ENCODE results near the gene MTFR1L.
"Not testable (repeated sequence)": the region's sequence is repeated elsewhere in the genome, so short reads cannot be mapped to it uniquely, and the experiment has no call there.

Gene MTFR1L

DNA sequence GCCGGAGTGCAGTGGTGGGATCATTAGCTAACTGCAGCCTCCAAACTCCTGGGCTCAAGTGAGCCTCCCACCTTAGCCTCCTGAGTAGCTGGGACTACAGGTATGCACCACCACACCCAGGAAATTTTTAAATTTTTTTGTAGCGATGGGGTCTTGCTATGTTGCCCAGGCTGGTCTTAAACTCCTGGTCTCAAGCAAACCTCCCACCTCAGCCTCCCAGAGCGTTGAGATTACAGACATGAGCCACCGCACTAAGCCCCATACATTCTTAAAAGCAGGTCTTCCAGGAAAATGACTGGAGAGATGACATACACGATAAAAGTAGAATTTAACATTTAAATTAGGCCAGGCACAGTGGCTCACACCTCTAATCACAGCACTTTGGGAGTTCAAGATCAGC is 13.4 kb downstream of the MTFR1L start:
- no peak for DNase-seq (ENCODE audit: low read depth, low spot score)
- ChIA-PET POLR2A (no interaction called here), CTCF (interaction anchor here (1.3 to 2.7 kb wide), 2 partner anchors 11 kb away, joined by 3 to 17 read pairs; no protein-coding TSS in a partner anchor)
- TF ChIP-seq, protein P1, sequence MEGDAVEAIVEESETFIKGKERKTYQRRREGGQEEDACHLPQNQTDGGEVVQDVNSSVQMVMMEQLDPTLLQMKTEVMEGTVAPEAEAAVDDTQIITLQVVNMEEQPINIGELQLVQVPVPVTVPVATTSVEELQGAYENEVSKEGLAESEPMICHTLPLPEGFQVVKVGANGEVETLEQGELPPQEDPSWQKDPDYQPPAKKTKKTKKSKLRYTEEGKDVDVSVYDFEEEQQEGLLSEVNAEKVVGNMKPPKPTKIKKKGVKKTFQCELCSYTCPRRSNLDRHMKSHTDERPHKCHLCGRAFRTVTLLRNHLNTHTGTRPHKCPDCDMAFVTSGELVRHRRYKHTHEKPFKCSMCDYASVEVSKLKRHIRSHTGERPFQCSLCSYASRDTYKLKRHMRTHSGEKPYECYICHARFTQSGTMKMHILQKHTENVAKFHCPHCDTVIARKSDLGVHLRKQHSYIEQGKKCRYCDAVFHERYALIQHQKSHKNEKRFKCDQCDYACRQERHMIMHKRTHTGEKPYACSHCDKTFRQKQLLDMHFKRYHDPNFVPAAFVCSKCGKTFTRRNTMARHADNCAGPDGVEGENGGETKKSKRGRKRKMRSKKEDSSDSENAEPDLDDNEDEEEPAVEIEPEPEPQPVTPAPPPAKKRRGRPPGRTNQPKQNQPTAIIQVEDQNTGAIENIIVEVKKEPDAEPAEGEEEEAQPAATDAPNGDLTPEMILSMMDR (IDR thresholded peaks at IDR 0.05; ENCODE audit: insufficient read depth, low read length, missing control alignments), result no peak
- H3K4me3 ChIP-seq (ENCODE audit: low read depth, low read length), result no peak overlapping the region

DNA sequence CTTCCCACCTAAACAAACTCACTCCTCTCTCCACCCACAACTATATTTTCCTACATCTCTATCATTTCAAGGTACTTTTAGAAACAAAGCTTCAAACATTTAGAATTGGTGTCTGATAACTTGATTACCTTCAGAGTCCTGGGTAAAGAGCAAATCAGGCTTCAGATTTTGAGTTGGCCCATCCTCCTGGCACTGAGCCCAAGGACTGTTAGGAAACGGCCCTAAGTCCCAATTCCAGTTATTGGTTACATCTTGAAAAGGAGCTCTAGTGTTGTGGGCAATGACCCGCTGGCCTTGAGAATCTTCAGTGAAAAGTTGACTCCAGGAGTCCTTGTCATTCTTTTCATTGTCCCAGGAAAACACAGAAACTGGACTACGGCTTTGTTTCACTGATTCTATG is 15.1 kb downstream of the MTFR1L start:
- ChIA-PET POLR2A (no interaction called here), CTCF (interaction anchor here (1.1 to 1.3 kb wide), 2 partner anchors 61 to 170 kb away, joined by 3 read pairs; no protein-coding TSS in a partner anchor)
- TF ChIP-seq, protein P1 (IDR thresholded peaks at IDR 0.05; ENCODE audit: insufficient read depth, low read length, missing control alignments), result no peak
- no peak overlapping the region for H3K4me3 ChIP-seq (ENCODE audit: low read depth, low read length)
- no peak for DNase-seq (ENCODE audit: low read depth, low spot score)

DNA sequence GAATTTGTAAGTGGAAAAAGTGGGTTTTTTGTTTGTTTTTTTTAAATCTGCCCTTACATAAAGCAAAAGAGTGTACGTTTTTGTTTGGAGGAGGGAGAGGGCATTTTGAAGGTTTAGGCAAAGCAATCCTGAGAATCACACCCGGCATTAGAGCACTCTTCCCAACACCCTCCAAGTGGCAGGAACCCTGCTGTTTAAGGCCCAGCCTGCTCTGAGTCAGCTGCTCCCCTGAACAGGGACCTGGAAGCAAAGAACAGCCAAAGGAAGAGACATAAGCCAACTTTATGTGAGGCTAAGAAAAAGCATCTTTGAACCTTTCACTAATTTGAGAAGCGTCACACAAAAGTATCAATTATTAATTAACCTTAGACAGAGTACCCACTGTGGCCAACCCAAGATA is 16.9 kb downstream of the MTFR1L start:
- no peak for DNase-seq (ENCODE audit: low read depth, low spot score)
- TF ChIP-seq, protein P1 (IDR thresholded peaks at IDR 0.05; ENCODE audit: insufficient read depth, low read length, missing control alignments), result no peak
- ChIA-PET POLR2A (no interaction called here), CTCF (interaction anchor here (1.0 to 1.5 kb wide), 9 partner anchors 8 to 308 kb away, joined by 3 to 7 read pairs (median 3); no protein-coding TSS in a partner anchor)
- no peak overlapping the region for H3K4me3 ChIP-seq (ENCODE audit: low read depth, low read length)

DNA sequence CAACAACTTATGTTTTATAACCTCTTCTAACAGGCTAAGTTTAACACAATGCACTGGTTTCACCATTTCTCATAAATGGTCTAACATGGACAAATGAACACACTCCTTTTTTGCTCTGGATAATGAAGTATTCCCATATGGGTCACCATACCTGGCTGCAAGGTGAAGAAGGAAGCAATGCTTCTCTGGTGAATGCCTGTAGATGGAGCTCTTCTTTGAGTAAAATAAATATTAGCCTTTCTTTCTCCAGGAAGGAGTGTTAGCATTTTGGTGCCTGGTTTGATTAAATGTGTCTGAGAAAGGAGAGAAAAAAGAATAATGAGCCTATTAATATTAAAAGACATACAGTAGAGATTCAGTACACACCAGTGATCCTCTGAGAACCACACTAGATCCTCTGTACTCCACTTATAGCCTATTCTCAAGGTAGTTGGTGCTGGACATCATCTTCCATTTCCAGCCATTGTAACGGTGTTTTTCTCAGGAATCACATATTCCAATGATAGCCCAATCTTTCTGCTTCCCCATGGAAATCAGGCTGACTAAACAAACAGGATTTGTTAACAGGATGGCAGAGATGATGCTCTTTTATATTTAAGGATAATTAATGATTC is 17.6 kb downstream of the MTFR1L start:
- POLR2A ChIA-PET, result interaction anchor here (0.6 kb wide), 1 partner anchor 443 kb away, joined by 3 read pairs; no protein-coding TSS in a partner anchor
- H3K4me3 ChIP-seq (ENCODE audit: low read depth, low read length), result no peak overlapping the region
- CTCF ChIA-PET, result interaction anchor here (1.0 to 1.5 kb wide), 9 partner anchors 8 to 307 kb away, joined by 3 to 7 read pairs (median 3); no protein-coding TSS in a partner anchor
- no peak for DNase-seq (ENCODE audit: low read depth, low spot score)
- TF ChIP-seq, protein P1 (IDR thresholded peaks at IDR 0.05; ENCODE audit: insufficient read depth, low read length, missing control alignments), result peak; percentile 27

DNA sequence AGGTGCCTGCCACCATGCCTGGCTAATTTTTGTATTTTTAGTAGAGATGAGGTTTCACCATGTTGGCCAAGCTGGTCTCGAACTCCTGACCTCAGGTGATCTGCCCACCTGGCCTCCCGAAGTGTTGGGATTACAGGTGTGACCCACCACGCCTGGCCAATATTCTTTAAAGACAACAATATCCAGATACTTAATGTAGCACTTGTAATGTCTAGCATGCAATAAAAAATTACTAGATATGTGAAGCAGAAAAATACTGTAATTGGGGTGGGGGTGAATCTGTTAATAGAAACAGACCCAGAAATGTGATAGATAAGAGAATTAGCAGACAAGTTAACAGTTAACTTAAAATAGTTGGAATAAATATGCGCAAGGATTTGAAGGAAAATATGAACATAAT is 20.1 kb downstream of the MTFR1L start:
- CTCF ChIA-PET, result interaction anchor here (0.7 to 1.9 kb wide), 6 partner anchors 9 to 158 kb away, joined by 3 to 4 read pairs (median 4); partner anchors contain the start of genes PAFAH2 and PAQR7
- POLR2A ChIA-PET; DNase-seq (ENCODE audit: low read depth, low spot score); H3K4me3 ChIP-seq (ENCODE audit: low read depth, low read length): not testable (repeated sequence)

DNA sequence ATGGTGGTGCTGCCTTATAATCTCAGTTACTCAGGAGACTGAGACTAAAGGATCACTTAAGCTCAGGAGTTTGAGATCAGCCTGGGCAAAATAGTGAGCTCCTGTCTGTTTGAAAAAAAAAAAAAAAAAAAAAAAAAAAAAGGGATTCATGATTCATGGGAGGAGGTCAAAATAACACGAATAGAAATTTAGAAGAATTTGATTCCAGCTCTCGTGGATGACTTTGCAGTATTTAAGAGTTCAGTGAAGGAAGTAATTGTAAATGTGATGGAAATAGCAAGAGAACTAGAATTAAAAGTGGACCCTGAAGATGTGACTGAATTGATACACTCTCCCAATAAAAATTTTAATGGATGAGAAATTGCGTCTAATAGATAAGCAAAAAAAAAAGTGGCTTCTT is 23.7 kb downstream of the MTFR1L start:
- ChIA-PET CTCF (interaction anchor here (1.3 kb wide), 1 partner anchor 10 kb away, joined by 3 read pairs; no protein-coding TSS in a partner anchor), POLR2A (no interaction called here)

More for the DNA sequence above, 23.7 kb downstream of the MTFR1L start:
- DNase-seq (ENCODE audit: low read depth, low spot score), result no peak
- no peak overlapping the region for H3K4me3 ChIP-seq (ENCODE audit: low read depth, low read length)
- TF ChIP-seq, protein P1 (IDR thresholded peaks at IDR 0.05; ENCODE audit: insufficient read depth, low read length, missing control alignments), result no peak
